Heart left ventricle (tissue), 16 donors: Measurements from ENCODE around the gene ABCC11. TPM values are rescaled to one million over a fixed set of nuclear protein-coding genes. Genes with fewer than 3 reads are reported as not detected.
A peak's percentile ranks its signal among the peaks of the same experiment; 100 is the strongest.

Experiments used
- ATAC-seq, 4 donors: fragments of 200-7000 bp; cut with Tn5 transposase; one replicate each; pipeline ENCODE4 v1.9.1; 2020 to 2022; ENCODE audit warnings: moderate library complexity in 4 of 4, mild to moderate bottlenecking in 3 of 4, moderate number of reproducible peaks in 1 of 4
- DNase-seq, 5 donors: peaks; one replicate each; pipeline ENCODE4 v3.0.0-alpha.2; 2020
- H3K27ac ChIP-seq, 12 donors: fragments of 200-600 bp; sonication (generic) in 4 of 12; one replicate each; pipeline versions ENCODE4 v1.5.0 to v1.8.0; 2016 to 2022; ENCODE audit warnings: mild to moderate bottlenecking in 2 of 12
- H3K27me3 ChIP-seq, 9 donors: fragments of 200-600 bp; sonication (generic) in 2 of 9; one replicate each; pipeline versions ENCODE4 v1.5.1 to v1.8.0; 2016 to 2022; ENCODE audit warnings: mild to moderate bottlenecking in 3 of 9
- H3K36me3 ChIP-seq, 9 donors: fragments of 200-600 bp; sonication (generic) in 2 of 9; one replicate each; pipeline versions ENCODE4 v1.5.0 to v1.8.0; 2018 to 2022; ENCODE audit warnings: mild to moderate bottlenecking in 2 of 9
- H3K4me1 ChIP-seq, 12 donors: fragments of 200-600 bp; sonication (generic) in 4 of 12; one replicate each; pipeline versions ENCODE4 v1.5.0 to v1.8.0; 2016 to 2022; ENCODE audit warnings: mild to moderate bottlenecking in 3 of 12
- H3K4me3 ChIP-seq, 12 donors: fragments of 200-600 bp; sonication (generic) in 4 of 12; one replicate each; pipeline versions ENCODE4 v1.5.0 to v1.8.0; 2017 to 2022; ENCODE audit warnings: mild to moderate bottlenecking in 9 of 12, moderate library complexity in 4 of 12
- H3K9me3 ChIP-seq, 12 donors: fragments of 200-600 bp; sonication (generic) in 4 of 12; one replicate each; pipeline versions ENCODE4 v1.5.0 to v1.8.0; 2016 to 2022; ENCODE audit warnings: mild to moderate bottlenecking in 1 of 12
- POLR2A ChIP-seq, 2 donors: fragments of 450-650 bp; IDR thresholded peaks; one replicate each; pipeline ENCODE4 v1.6.1; 2017; ENCODE audit warnings: antibody characterized with exemption in 2 of 2, mild to moderate bottlenecking in 2 of 2, moderate library complexity in 2 of 2
- WGBS, 4 donors: extraction: QIAGEN DNeasy Blood & Tissue Kit in 2 of 4; methylation state at CpG; one replicate each; pipeline versions ENCODE4 v1.1.5 to v1.1.7; 2013 to 2018; 5-methylcytosine and 5-hydroxymethylcytosine counted together
- intact Hi-C, 10 donors: fragments of 100-400 bp; cut with DNase I; formaldehyde crosslinking; loops; one replicate each; pipeline versions ENCODE4 v1.11.1 to v1.14.2; 2022
- polyA plus RNA-seq, 2 donors: library from polyadenylated mRNA; stranded (reverse); fragments of 200-250 nt; gene quantifications; one replicate each; pipeline ENCODE4 v1.2.3, GENCODE V29; 2013
- total RNA-seq, 9 donors: library from RNA; depleted of rRNA in 2 of 9; stranded (reverse); fragments of >200 nt in 2 of 9; fragmentation: NEBNext Ultra II Directional in 3 of 9; extraction: Animal tissue kit (Norgen Biotek cat#: 25700) in 3 of 9; gene quantifications; one replicate each; pipeline versions ENCODE4 v1.1.0 to v1.2.4, GENCODE V29; 2016 to 2023
- TF ChIP-seq, protein P1 (sequence below), 12 donors: fragments of 200-600 bp; sonication (generic) in 4 of 12; IDR thresholded peaks; one replicate each; pipeline versions ENCODE4 v1.5.0 to v1.8.0; 2018 to 2022; ENCODE audit warnings: antibody characterized with exemption in 12 of 12, mild to moderate bottlenecking in 5 of 12
- donor health status: ischemic (EF 13 %, LVEDD 7.1; RV severe dilation, severe dysfunction).
- donor health status: healthy with polysubstance abuse.
- donor health status: DM: no; HTN: yes; CAD: no.
- donor health status: DM: no; HTN: no; CAD: no.
- donor health status: ischemic (EF 25% LVEDD 6.9; RV normal size, moderate dysfunction).
- donor health status: ischemic (EF 25% LVEDD 5.7; RV mildly dilated, moderate dysfunction).
- donor health status: healthy.
- donor health status: DM: yes; HTN: yes; CAD: no.
- donor health status: ischemic (EF 35%, LVEDD 5.7; RV mildly dilated, moderate dysfunction).
- donor health status: nonischemic (EF 11% LVEDD 7.7; RV severe dilation, severe dysfunction).
- donor health status: DM: yes; HTN: yes; CAD: no.
- donor health status: PGD.
- donor health status: ischemic (EF 29% LVEDD 5.4; RV normal size, mild dysfunction).
- donor health status: nonischemic (EF 23%, LVEDD 6.1; RV moderate dilation, normal function).

ABCC11 gene
- total and polyA plus RNA-seq, 11 donors, result 0.03 to 0.48 (median 0.20) TPM; not detected in 6

DNA sequence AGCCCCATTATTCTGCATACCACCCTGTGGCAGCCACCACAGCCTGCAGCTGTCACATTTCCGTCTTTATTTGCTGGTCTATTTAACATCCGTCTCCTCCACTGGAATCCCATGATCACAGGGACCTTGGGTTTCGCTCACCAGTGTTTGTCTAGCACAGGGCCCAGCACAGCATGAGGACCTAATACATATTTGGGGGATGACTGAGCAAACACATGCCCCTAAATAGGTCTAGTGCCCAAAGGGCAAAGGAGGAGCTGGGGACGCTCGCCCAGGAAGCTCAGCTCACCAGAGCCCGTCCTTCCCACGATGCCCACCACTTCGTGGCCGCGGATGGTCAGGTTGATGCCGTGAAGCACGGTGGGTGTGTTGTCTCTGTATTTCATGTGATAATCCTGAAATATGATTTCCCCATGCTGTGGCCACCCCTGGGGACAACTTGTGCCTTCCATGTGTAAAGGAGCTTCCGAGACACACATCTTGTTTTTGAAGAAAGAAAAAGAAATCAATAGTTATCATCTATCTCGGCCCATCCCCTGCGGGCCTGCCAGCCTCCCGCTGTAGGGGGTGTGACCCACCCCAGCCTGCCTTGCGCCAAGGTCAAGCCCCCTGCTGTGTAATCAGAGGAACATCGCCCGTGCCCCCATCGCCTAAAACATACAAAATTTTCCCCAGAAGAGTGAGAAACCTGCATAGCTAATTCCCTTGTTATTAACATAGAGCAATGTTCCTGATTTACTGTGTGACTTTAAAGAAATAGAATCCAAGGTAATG lies 70.5 kb downstream of the ABCC11 start:
- TF ChIP-seq POLR2A (IDR thresholded peaks at IDR 0.05), result no peak
- TF ChIP-seq, protein P1, sequence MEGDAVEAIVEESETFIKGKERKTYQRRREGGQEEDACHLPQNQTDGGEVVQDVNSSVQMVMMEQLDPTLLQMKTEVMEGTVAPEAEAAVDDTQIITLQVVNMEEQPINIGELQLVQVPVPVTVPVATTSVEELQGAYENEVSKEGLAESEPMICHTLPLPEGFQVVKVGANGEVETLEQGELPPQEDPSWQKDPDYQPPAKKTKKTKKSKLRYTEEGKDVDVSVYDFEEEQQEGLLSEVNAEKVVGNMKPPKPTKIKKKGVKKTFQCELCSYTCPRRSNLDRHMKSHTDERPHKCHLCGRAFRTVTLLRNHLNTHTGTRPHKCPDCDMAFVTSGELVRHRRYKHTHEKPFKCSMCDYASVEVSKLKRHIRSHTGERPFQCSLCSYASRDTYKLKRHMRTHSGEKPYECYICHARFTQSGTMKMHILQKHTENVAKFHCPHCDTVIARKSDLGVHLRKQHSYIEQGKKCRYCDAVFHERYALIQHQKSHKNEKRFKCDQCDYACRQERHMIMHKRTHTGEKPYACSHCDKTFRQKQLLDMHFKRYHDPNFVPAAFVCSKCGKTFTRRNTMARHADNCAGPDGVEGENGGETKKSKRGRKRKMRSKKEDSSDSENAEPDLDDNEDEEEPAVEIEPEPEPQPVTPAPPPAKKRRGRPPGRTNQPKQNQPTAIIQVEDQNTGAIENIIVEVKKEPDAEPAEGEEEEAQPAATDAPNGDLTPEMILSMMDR (IDR thresholded peaks at IDR 0.05), result no peak
- WGBS, 4 donors, result 84 to 88% (median 86%) methylated on average over 20 of the region's 20 CpGs
- Histone ChIP-seq H3K4me3 (no peak overlapping the region), H3K4me1 (no peaks in the 10 kb centered on the region), H3K9me3 (no peaks in the 10 kb centered on the region), H3K36me3 (no peaks in the 10 kb centered on the region), H3K27me3 (no peaks in the 10 kb centered on the region), H3K27ac (no peak overlapping the region)
- DNase-seq (no peak), ATAC-seq (peak in 1 of 4 donors; percentile 11)
- intact Hi-C loops, result loop anchor here in 1 of 10 donors (10.0 kb wide), 1 partner anchor 458 kb away; no protein-coding TSS in a partner anchor

DNA sequence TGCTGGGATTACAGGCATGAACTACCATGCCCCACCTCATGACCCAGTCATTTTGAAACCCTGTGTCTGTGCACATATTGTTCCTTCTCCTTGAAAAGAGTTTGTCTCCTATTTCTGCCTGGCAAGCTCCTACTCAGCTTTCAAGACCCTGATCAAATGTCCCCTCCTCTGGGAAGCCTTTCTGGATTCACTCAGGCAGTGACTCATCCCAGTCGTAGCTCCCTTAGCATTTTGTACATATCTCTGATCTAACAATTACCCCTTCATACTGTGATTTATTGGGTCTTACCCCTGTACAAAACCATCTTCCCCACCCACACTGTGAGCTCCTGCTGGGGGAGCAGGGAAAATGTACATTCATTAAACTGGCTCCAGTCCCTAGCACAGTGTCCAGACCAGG lies 73.5 kb downstream of the ABCC11 start:
- ATAC-seq, result no peak
- H3K27ac ChIP-seq, result no peak overlapping the region

DNA sequence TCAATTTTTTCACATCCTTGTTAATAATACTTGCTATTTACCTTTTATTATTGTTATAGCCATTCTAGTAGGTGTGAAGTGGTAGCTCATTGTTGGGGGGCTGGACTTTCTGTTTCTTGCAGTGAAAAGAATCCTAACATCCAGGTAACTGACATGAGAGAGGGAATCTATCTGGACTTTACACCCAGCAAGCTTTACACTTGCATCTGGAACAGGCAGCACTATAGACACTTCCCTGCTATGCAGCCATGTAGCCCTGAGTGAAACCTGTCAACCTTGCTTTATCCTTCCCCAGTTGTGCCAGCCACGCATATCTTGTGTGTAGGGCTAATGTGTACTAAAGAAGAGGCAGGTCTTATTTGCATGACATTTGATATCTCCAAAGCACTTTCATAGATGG lies 74.7 kb downstream of the ABCC11 start:
- DNase-seq, result no peak
- H3K36me3 ChIP-seq, result no peaks in the 10 kb centered on the region
- H3K4me1 ChIP-seq, result peaks cover 0 to 4% (median 0%) of the 10 kb centered on the region in 12 donors
- no peak for ATAC-seq
- no peak overlapping the region for H3K27ac ChIP-seq
- WGBS, 4 donors, result 73 to 100% (median 86%) methylated on average over 1 of the region's 1 CpG
- TF ChIP-seq, protein P1 (IDR thresholded peaks at IDR 0.05), result no peak
- TF ChIP-seq POLR2A (IDR thresholded peaks at IDR 0.05), result no peak
- no peak overlapping the region for H3K4me3 ChIP-seq
- intact Hi-C loops, result loop anchor here in 1 of 10 donors (10.0 kb wide), 1 partner anchor 462 kb away; no protein-coding TSS in a partner anchor
- no peaks in the 10 kb centered on the region for H3K9me3 ChIP-seq
- H3K27me3 ChIP-seq, result no peaks in the 10 kb centered on the region

More for the DNA sequence above, 73.5 kb downstream of the ABCC11 start:
- H3K27me3 ChIP-seq, result no peaks in the 10 kb centered on the region
- no peak overlapping the region for H3K4me3 ChIP-seq
- WGBS, 4 donors, result 30 to 93% (median 85%) methylated on average over 1 of the region's 1 CpG
- intact Hi-C loops, result loop anchor here in 1 of 10 donors (10.0 kb wide), 1 partner anchor 461 kb away; no protein-coding TSS in a partner anchor
- no peaks in the 10 kb centered on the region for H3K36me3 ChIP-seq
- no peak for TF ChIP-seq POLR2A (IDR thresholded peaks at IDR 0.05)
- TF ChIP-seq, protein P1 (IDR thresholded peaks at IDR 0.05), result no peak
- H3K9me3 ChIP-seq, result no peaks in the 10 kb centered on the region
- H3K4me1 ChIP-seq, result no peaks in the 10 kb centered on the region
- DNase-seq, result no peak

DNA sequence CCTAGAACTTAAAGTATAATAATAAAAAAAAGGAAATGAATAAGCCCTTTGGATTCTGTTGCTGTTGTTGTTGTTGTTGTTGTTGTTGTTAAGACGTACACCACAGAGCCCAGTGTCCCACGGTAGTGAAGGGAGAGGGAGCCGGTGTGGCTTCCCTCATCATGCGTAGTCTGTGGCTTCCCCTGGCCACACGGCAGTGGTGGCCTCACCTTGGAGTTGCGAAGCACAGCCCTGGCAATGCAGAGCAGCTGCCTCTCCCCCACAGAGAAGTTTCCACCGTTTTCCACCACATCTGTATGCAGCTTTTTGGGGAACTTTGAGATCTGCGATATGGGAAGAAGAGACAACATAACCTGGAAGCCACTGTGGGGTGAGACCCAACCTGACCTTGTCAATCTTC lies 77.4 kb downstream of the ABCC11 start:
- intact Hi-C loops, result loop anchor here (5.0 to 10.0 kb wide), 11 partner anchors 465 to 1615 kb away; no protein-coding TSS in a partner anchor
- H3K4me3 ChIP-seq, result no peak overlapping the region
- TF ChIP-seq, protein P1 (IDR thresholded peaks at IDR 0.05), result no peak
- TF ChIP-seq POLR2A (IDR thresholded peaks at IDR 0.05), result no peak
- H3K27ac ChIP-seq, result no peak overlapping the region
- H3K4me1 ChIP-seq, result peaks cover 0 to 11% (median under 1%) of the 10 kb centered on the region in 12 donors
- DNase-seq (no peak), ATAC-seq (no peak)
- H3K36me3 ChIP-seq, result no peaks in the 10 kb centered on the region
- H3K27me3 ChIP-seq, result no peaks in the 10 kb centered on the region
- H3K9me3 ChIP-seq, result no peaks in the 10 kb centered on the region
- WGBS, 4 donors, result 78 to 90% (median 82%) methylated on average over 8 of the region's 8 CpGs
